ENCODE results near the gene RAMP1. TPM values are rescaled to one million over a fixed set of nuclear protein-coding genes. Genes with fewer than 3 reads are reported as not detected.

RAMP1 gene
- total RNA-seq, 1 experiment from 2014 or later = 0.63 TPM

- H3K27ac ChIP-seq (ENCODE audit: insufficient read length, low read depth, low read length) = no peak overlapping the region
- H3K9me3 Mint-ChIP-seq = no peaks in the 10 kb centered on the region
- H2BK5ac ChIP-seq (ENCODE audit: insufficient read length, low read length) = no peak overlapping the region
Measured at GRCh38 chr2:237935740-237936452, 76.5 kb downstream of the RAMP1 start.

More at GRCh38 chr2:237935740-237936452, 76.5 kb downstream of the RAMP1 start:
- Histone ChIP-seq H3K4me1 (ENCODE audit: insufficient read depth, low read length) (no peaks in the 10 kb centered on the region; the same call in 1 of the 2 replicates), H3K9ac (ENCODE audit: extremely low read depth, insufficient read length, low read length) (no peak overlapping the region), H2BK15ac (ENCODE audit: low read depth, low read length) (no peak overlapping the region), H3K14ac (ENCODE audit: insufficient read depth, low read length) (no peak overlapping the region), H4K5ac (ENCODE audit: insufficient read length, low read depth, low read length) (no peak overlapping the region), H2BK20ac (ENCODE audit: low read depth, low read length, poor library complexity, severe bottlenecking) (no peak overlapping the region), H2BK120ac (ENCODE audit: low read depth, low read length, poor library complexity, severe bottlenecking) (no peak overlapping the region), H3K79me1 (ENCODE audit: insufficient read depth, low read depth, low read length, poor library complexity, severe bottlenecking) (no peaks in the 10 kb centered on the region), H4K91ac (ENCODE audit: insufficient read length, low read depth, low read length) (no peak overlapping the region), H3K23ac (ENCODE audit: insufficient read length, low read depth, low read length) (no peak overlapping the region), H3K4me2 (ENCODE audit: insufficient read depth, insufficient read length, low read length) (no peak overlapping the region), H3K79me2 (ENCODE audit: insufficient read depth, low read length) (no peaks in the 10 kb centered on the region), H3K4ac (ENCODE audit: low read depth, low read length) (no peak overlapping the region), H2AK5ac (ENCODE audit: insufficient read length, low read length) (no peak overlapping the region), H4K20me1 (ENCODE audit: control insufficient read depth, insufficient read depth, insufficient read length) (no peaks in the 10 kb centered on the region), H3K23me2 (ENCODE audit: insufficient read length, low read depth, low read length, poor library complexity, severe bottlenecking) (no peaks in the 10 kb centered on the region), H3K9me3 (ENCODE audit: control insufficient read depth, low read depth, low read length) (no peaks in the 10 kb centered on the region), H3T11ph (ENCODE audit: low read length) (no peak overlapping the region), H3K18ac (ENCODE audit: insufficient read length, low read depth, low read length) (no peak overlapping the region), H4K8ac (replicated peaks; ENCODE audit: insufficient read length, low read depth, low read length) (no peak overlapping the region), H2AFZ (ENCODE audit: low read length) (no peak overlapping the region), H3K27me3 (ENCODE audit: insufficient read depth, low read length) (no peaks in the 10 kb centered on the region), H3K56ac (ENCODE audit: insufficient read length, low read depth, low read length) (no peak overlapping the region), H2BK12ac (ENCODE audit: insufficient read length, low read depth, low read length) (no peak overlapping the region)
- Mint-ChIP-seq H3K36me3 (ENCODE audit: insufficient read depth in 1 of 3, low read depth in 3 of 3) (no peaks in the 10 kb centered on the region), H3K27ac (no peak overlapping the region), H3K27me3 (ENCODE audit: low read depth) (peaks cover 2% of the 10 kb centered on the region), H3K4me3 (no peak overlapping the region), H3K4me1 (peaks cover 9 to 11% of the 10 kb centered on the region in 2 experiments)
- no peak for TF ChIP-seq CTCF (conservative IDR thresholded peaks at IDR 0.05)
- DNase-seq = no peak
- WGBS (ENCODE audit: extremely low coverage, insufficient read length, low lambda C conversion rate) = no CpG with 5 or more reads among the region's 11 CpGs

All from H9 (cell line).